Endothelial cell of umbilical vein (primary cell): ENCODE data around the gene CMIP. TPM values are rescaled to one million over a fixed set of nuclear protein-coding genes. Genes with fewer than 3 reads are reported as not detected.

Source experiments
- BruUV-seq: library from RNA; stranded (reverse); fragments of 400-500 nt; replicated peaks from 2 replicates; lab custom pipeline; 2021; lab: Mats Ljungman, UMichigan
- CTCF ChIA-PET: fragments of 300-600, 350-600 bp; sonication (Branson Sonifier 250); formaldehyde crosslinking; loops from one replicate; lab custom pipeline; 2021; ENCODE audit warnings: antibody characterized with exemption, inconsistent platforms; lab: Charles Lee
- POLR2A ChIA-PET: fragments of 300-600, 350-600 bp; sonication (Branson Sonifier 250); formaldehyde crosslinking; loops from one replicate; lab custom pipeline; 2021; ENCODE audit warnings: antibody characterized with exemption, inconsistent platforms; lab: Charles Lee
- DNase-seq: peaks from one replicate; pipeline ENCODE4 v3.0.0-alpha.2; 2011; ENCODE audit warnings: low read depth, low spot score
- FAIRE-seq: peaks from 2 replicates; lab custom pipeline; 2011; peaks lifted over from hg19 to GRCh38; lab: Jason Lieb, UNC
- H2AFZ ChIP-seq: 2 replicates; pipeline ENCODE4 v1.6.0; 2012; ENCODE audit warnings: low read depth, low read length, control low read depth, inconsistent platforms
- H3K27ac ChIP-seq: 2 replicates; pipeline ENCODE4 v1.5.1; 2011; ENCODE audit warnings: low read depth, mild to moderate bottlenecking, control low read depth, low read length, moderate library complexity; ENCODE audit not compliant: insufficient read depth
- H3K27me3 ChIP-seq, 2 experiments: 2 replicates each; pipeline versions ENCODE4 v1.6.0 to v1.6.1; 2011; ENCODE audit warnings: low read length in 2 of 2, mixed read lengths in 1 of 2; ENCODE audit not compliant: control insufficient read depth in 2 of 2, insufficient read depth in 2 of 2
- H3K36me3 ChIP-seq, 2 experiments: 2 replicates in 1 of 2; 3 replicates in 1 of 2; pipeline ENCODE4 v1.5.1; 2011; ENCODE audit warnings: low read length in 2 of 2, mild to moderate bottlenecking in 1 of 2, moderate library complexity in 1 of 2; ENCODE audit not compliant: control insufficient read depth in 2 of 2, insufficient read depth in 2 of 2; ENCODE audit errors: extremely low read depth in 1 of 2
- H3K4me1 ChIP-seq: 3 replicates; pipeline ENCODE4 v1.5.1; 2011; ENCODE audit warnings: mild to moderate bottlenecking, low read length; ENCODE audit not compliant: control insufficient read depth, insufficient read depth; ENCODE audit errors: extremely low read depth
- H3K4me2 ChIP-seq: 2 replicates; pipeline ENCODE4 v1.6.1; 2011; ENCODE audit warnings: low read length, control low read depth, mixed read lengths; ENCODE audit not compliant: insufficient read depth
- H3K4me3 ChIP-seq, 3 experiments: fragments of 200-600 bp in 1 of 3; sonication (generic), shearing (Covaris generic) in 1 of 3; replicated peaks in 1 of 3; 2 replicates each; pipeline ENCODE4 v1.5.1; 2011 to 2016; ENCODE audit warnings: control low read depth in 3 of 3, low read length in 3 of 3, mild to moderate bottlenecking in 2 of 3, inconsistent platforms in 1 of 3, low read depth in 1 of 3, moderate library complexity in 1 of 3; ENCODE audit not compliant: insufficient read depth in 1 of 3
- H3K79me2 ChIP-seq: 2 replicates; pipeline ENCODE4 v1.6.0; 2012; ENCODE audit warnings: low read length, inconsistent platforms; ENCODE audit not compliant: control insufficient read depth, insufficient read depth
- H3K9ac ChIP-seq: replicated peaks from 2 replicates; pipeline ENCODE3; 2011; ENCODE audit warnings: low read length, control low read depth; ENCODE audit not compliant: insufficient read depth; ENCODE audit errors: extremely low read depth
- H3K9me1 ChIP-seq: replicated peaks from 3 replicates; pipeline ENCODE4 v1.6.0; 2011; ENCODE audit warnings: mild to moderate bottlenecking, low read length; ENCODE audit not compliant: control insufficient read depth, insufficient read depth; ENCODE audit errors: extremely low read depth
- H3K9me3 ChIP-seq: replicated peaks from 2 replicates; pipeline ENCODE4 v1.5.1; 2012; ENCODE audit warnings: low read length, inconsistent platforms; ENCODE audit not compliant: control insufficient read depth, insufficient read depth
- H4K20me1 ChIP-seq: replicated peaks from 2 replicates; pipeline ENCODE3; 2011; ENCODE audit warnings: mild to moderate bottlenecking, low read length; ENCODE audit not compliant: control insufficient read depth, insufficient read depth; ENCODE audit errors: extremely low read depth
- CTCF ChIP-seq, 2 donors: IDR thresholded peaks; 1 replicate in 1 of 2; 2 replicates in 1 of 2; pipeline ENCODE4 v1.5.1; 2011; ENCODE audit warnings: low read length in 2 of 2, mild to moderate bottlenecking in 2 of 2, moderate library complexity in 2 of 2, control low read depth in 1 of 2, inconsistent platforms in 1 of 2, low read depth in 1 of 2; ENCODE audit not compliant: insufficient read depth in 1 of 2; ENCODE audit errors: extremely low read depth in 1 of 2
- EZH2 ChIP-seq: IDR thresholded peaks from 2 replicates; pipeline ENCODE4 v1.6.1; 2012; ENCODE audit warnings: borderline replicate concordance, low read depth, mild to moderate bottlenecking, moderate library complexity, low read length, inconsistent platforms; ENCODE audit not compliant: severe bottlenecking
- JUN ChIP-seq: IDR thresholded peaks from 2 replicates; pipeline ENCODE4 v1.6.1; 2011; ENCODE audit warnings: borderline replicate concordance, low read depth; ENCODE audit not compliant: insufficient read length, insufficient read depth
- POLR2A ChIP-seq: IDR thresholded peaks from 2 replicates; pipeline ENCODE4 v1.6.1; 2012; ENCODE audit warnings: low read depth, mild to moderate bottlenecking, control low read depth, low read length
- POLR2AphosphoS5 ChIP-seq: IDR thresholded peaks from 2 replicates; pipeline ENCODE4 v1.6.1; 2012; ENCODE audit warnings: low read depth, mild to moderate bottlenecking, control low read depth, low read length, moderate library complexity; ENCODE audit not compliant: insufficient read depth
- dilution Hi-C: fragments of 300-500 bp; cut with MboI; formaldehyde crosslinking; loops from one replicate; pipeline ENCODE4 v1.15.0; 2019; ENCODE audit warnings: low sequenced_read_pairs; ENCODE audit not compliant: extremely low pct_ligation_motif_present
- intact Hi-C: fragments of 100-400 bp; cut with micrococcal nuclease; formaldehyde crosslinking; loops from one replicate; pipeline ENCODE4 v1.10.0; 2022
- polyA plus RNA-seq, 4 experiments: library from polyadenylated mRNA; depleted of rRNA in 3 of 4; stranded (reverse) in 3 of 4; unstranded in 1 of 4; fragments of >200 nt; gene quantifications; 2 replicates each; pipeline versions ENCODE4 v1.2.1 to v1.2.3, GENCODE V29; 2011 to 2012; ENCODE audit warnings: missing spikeins in 1 of 4
- total RNA-seq: library from RNA; stranded (reverse); gene quantifications from 2 replicates; pipeline ENCODE4 v1.2.3, GENCODE V29; 2021

Gene CMIP
- total and polyA plus RNA-seq, 2 donors (not counting 3 experiments of a cell fraction or from before 2014, with no cell fraction given) = 29.0 to 101 TPM

- intact Hi-C loops = loop anchor here (1.0 kb wide), 5 partner anchors 37 to 335 kb away; no protein-coding TSS in a partner anchor
- H3K9ac ChIP-seq = no peak overlapping the region
- peak overlapping the region; percentile 82 for H2AFZ ChIP-seq
- DNase-seq = no peak
- H3K27ac ChIP-seq = peak overlapping the region; percentile 75
- ChIA-PET CTCF (interaction anchor here (0.6 to 3.9 kb wide), 12 partner anchors 19 to 335 kb away, joined by 3 to 22 read pairs (median 6); no protein-coding TSS in a partner anchor), POLR2A (interaction anchor here (0.7 kb wide), 2 partner anchors 129 to 376 kb away, joined by 4 to 6 read pairs; no protein-coding TSS in a partner anchor)
- no peaks in the 10 kb centered on the region for H3K9me3 ChIP-seq
- H3K79me2 ChIP-seq = no peaks in the 10 kb centered on the region
- H3K4me1 ChIP-seq = peaks cover 33% of the 10 kb centered on the region
- H3K27me3 ChIP-seq = no peaks in the 10 kb centered on the region
- H4K20me1 ChIP-seq = no peaks in the 10 kb centered on the region
- BruUV-seq = no TSS peak
- H3K4me2 ChIP-seq = no peak overlapping the region
- H3K9me1 ChIP-seq = no peaks in the 10 kb centered on the region
- dilution Hi-C loops = no loop called here
- TF ChIP-seq POLR2AphosphoS5 = no peak
- TF ChIP-seq JUN = no peak
- TF ChIP-seq EZH2 = no peak
- TF ChIP-seq CTCF (IDR thresholded peaks at IDR 0.05; ENCODE audit: extremely low read depth in 1 of 2, insufficient read depth in 1 of 2, low read depth in 1 of 2, low read length in 2 of 2) = no peak
- no peak for TF ChIP-seq POLR2A
- no peak for FAIRE-seq
- no peak overlapping the region for H3K4me3 ChIP-seq
- H3K36me3 ChIP-seq = no peaks in the 10 kb centered on the region
Observed at GRCh38 chr16:81403208-81403600, 41.4 kb upstream of the CMIP start.
